GM15510 (cell line): ENCODE results near the gene IFI27L1.

Experiments used
- POLR2A ChIP-seq: IDR thresholded peaks from 3 replicates; pipeline ENCODE4 v1.6.1; 2011; ENCODE audit warnings: borderline replicate concordance; ENCODE audit not compliant: insufficient read length; ENCODE audit errors: extremely low read depth

IFI27L1 gene

GRCh38 chr14:94113073-94113472 lies 32.0 kb downstream of the IFI27L1 start:
- no peak for TF ChIP-seq POLR2A

- TF ChIP-seq POLR2A: no peak
These were observed 32.4 kb downstream of the IFI27L1 start for GRCh38 chr14:94113490-94113889.

DNA sequence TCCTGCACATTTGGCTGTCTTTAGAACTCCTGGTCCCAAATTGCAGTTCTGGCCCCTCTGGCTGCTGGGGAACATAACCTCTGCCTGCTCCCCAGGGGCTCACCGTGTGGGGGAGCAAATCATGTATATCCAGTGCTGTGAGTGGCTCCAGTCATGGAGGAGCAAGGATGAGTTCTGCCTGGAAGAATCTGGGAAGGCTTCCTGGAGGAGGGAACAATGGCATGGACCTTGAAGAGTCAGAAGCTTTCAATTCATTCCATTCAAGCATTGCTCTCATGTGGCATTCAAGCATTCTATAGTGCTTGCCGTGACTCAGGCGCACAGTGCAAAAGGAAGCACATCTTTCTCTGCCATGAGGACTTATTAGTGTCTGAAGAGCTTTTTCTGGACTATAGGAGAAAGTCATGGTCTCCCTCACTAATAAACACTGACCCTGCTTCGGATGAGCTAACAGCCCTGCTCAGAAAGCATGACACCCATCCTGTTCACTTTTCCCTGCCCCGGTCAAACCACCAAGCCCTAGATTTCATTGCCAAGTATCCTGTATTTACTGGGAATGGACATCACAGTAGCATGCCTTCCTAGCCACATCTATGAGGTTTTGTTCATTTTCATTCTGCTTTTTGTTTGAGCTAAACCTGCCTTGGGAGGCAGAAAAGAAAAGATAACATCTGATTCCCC lies 32.9 kb downstream of the IFI27L1 start:
- no peak for TF ChIP-seq POLR2A

- no peak for TF ChIP-seq POLR2A
These were observed 33.5 kb downstream of the IFI27L1 start for GRCh38 chr14:94114589-94115057.

DNA sequence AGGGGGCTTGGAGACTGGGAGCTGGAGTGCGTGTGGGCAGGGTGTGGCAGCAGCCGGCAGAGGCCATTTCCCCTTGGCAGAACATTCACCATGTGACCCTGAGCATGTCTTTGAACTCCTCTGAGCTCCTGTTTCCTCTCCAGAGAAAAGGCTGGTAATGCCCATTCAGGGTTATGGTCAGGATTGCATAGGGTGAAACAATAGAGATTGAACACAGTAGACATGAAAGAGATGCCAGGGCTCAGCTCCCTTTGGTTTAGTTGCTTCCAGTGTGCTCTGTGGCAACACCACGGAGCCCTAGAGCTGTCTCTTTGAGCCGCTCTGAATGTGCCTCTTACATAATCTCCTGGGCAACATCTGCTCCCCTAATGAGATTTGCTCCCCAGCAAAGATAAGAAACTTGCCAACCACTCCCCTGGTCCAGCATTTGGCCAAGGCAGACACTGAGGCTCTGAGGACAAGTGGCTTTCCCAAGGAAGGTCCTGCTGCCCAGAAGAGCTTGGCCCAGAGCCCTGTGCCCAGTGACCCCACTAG lies 34.0 kb downstream of the IFI27L1 start:
- no peak for TF ChIP-seq POLR2A

DNA sequence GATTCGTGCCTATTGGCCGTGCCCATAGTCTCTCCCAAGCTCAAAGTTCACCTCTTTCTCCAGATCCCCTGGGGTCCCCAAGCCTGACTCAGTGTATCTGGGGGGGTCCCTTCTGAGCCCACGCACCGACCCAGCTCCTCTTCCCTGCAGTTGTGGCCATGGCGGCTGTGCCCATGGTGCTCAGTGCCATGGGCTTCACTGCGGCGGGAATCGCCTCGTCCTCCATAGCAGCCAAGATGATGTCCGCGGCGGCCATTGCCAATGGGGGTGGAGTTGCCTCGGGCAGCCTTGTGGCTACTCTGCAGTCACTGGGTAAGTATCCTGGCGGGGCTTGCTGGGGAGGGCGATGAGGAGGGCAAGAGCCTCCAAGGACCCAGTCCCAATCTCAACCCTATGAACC lies 34.5 kb downstream of the IFI27L1 start:
- TF ChIP-seq POLR2A: no peak

- TF ChIP-seq POLR2A: no peak
These were observed 35.6 kb downstream of the IFI27L1 start for GRCh38 chr14:94116701-94117100.

DNA sequence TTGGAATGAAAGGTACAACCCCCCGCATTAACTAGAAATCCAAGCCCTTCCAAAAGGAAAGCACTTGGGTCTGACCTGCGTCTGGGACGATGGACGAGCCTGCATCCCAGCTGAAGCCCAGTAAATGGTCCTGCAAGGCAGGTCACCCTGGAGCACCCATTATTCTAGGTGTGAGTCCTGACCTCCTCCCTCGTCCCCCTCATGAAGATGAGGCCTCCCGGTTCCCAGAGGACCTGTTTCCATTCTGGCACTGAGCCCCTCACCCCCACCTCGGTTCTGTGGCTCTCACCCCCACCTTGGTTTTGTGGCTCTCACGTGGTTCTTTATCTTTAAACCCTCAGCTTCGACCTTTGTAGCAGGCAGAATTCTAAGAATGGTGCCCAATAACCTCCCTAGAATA lies 36.7 kb downstream of the IFI27L1 start:
- TF ChIP-seq POLR2A: no peak

GRCh38 chr14:94119071-94119470 lies 38.0 kb downstream of the IFI27L1 start:
- TF ChIP-seq POLR2A: no peak

- no peak for TF ChIP-seq POLR2A
These were observed 39.7 kb downstream of the IFI27L1 start for GRCh38 chr14:94120667-94121340.

DNA sequence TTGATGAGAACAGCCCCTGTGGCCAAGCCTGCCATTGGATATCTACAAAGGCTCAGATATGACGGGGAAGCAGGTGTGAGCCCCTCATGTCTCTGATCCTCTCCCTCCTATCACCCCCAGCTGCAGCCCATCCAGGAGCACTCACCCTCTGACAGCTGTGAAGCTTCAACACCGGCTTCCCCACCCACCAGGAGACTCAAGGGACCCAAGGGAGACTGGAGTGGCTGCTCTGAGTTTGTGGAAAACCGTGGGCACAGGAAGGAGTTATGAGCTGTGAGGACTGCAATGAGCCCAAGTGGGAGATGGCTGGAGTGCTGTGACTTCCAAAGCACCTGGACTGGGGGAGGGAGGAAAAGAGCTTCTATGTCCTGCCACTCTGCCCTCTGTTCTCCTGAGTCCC lies 40.4 kb downstream of the IFI27L1 start:
- no peak for TF ChIP-seq POLR2A

GRCh38 chr14:94122438-94122837 lies 41.3 kb downstream of the IFI27L1 start:
- no peak for TF ChIP-seq POLR2A

- TF ChIP-seq POLR2A: no peak
These were observed 42.2 kb downstream of the IFI27L1 start for GRCh38 chr14:94123296-94123695.

DNA sequence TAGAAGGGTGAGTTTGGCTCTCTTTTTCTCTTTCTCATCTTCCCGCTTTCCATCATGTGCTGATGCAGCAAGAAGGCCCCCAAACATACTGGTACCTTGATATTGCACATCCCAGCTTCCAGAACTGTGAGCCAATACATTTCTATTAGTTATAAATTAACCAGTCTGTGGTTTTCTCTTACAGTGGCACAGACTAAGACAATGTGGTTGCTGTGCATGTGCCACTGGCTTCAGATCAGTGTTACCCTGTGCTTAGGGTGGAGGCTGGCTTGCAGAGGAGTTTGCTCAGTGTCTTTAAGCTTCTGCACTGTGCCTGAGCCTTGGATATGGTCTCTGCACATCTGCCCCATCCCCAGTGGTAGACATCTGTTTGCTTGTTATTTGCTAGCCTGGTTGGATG lies 42.8 kb downstream of the IFI27L1 start:
- no peak for TF ChIP-seq POLR2A

DNA sequence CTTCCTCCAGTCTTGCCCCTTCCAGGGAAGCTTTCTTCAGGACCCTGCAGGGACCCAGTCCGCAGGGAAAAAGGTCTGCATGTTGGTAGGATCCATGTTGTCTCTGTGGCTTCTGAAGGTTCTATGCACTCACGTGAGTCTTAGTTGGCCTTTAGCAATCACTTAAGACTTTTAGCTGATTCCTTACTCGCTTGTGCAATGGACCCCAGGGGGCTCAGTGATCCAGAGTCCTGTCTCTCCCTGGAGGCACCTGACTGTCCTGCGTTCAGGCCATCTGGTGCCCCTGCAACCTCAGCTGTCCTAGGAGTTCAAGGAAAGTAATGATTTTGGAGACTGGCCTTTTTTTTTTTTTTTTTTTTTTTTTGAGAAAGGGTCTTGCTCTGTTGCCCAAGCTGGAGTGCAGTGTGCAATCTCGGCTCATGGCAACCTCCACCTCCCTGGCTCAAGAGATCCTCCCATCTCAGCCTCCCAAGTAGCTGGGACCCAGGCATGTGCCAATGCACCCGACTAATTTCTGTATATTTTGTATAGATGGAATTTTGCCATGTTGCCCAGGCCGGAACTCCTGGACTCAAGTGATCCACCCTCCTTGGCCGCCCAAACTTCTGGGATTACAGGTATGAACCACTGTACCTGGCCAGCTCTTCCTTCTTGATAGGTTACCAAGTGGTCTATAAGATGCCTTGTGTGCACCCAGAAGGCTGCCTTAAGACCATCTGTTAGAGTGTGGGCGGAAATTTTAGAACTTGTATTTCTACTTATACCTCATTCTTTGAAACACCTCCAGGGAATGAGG lies 43.7 kb downstream of the IFI27L1 start:
- TF ChIP-seq POLR2A: no peak
